ENCODE results near the gene DCAF16.

The DCAF16 gene

GRCh38 chr4:17781300-17782287 lies 29.0 kb downstream of the DCAF16 start, which contains the start of gene FAM184B:
Gene FAM184B, minus strand, starts transcription at chr4:17781621. Its CDS starts 322 bp downstream, at chr4:17781299.
- TF ChIP-seq POLR2A (IDR thresholded peaks at IDR 0.05; ENCODE audit: low read depth, low read length) (no peak), POLR2AphosphoS5 (IDR thresholded peaks at IDR 0.05; ENCODE audit: low read depth, low read length) (no peak), TAF1 (IDR thresholded peaks at IDR 0.05; ENCODE audit: borderline replicate concordance, low read depth, low read length) (no peak)
- FAIRE-seq (no peak), DNase-seq (ENCODE audit: insufficient read length) (no peak)

- DNase-seq (ENCODE audit: insufficient read length) (no peak), FAIRE-seq (no peak)
- TF ChIP-seq POLR2A (IDR thresholded peaks at IDR 0.05; ENCODE audit: low read depth, low read length): no peak
- TF ChIP-seq TAF1 (IDR thresholded peaks at IDR 0.05; ENCODE audit: borderline replicate concordance, low read depth, low read length): no peak
- no peak for TF ChIP-seq POLR2AphosphoS5 (IDR thresholded peaks at IDR 0.05; ENCODE audit: low read depth, low read length)
Measured at GRCh38 chr4:17780501-17781299, 29.9 kb downstream of the DCAF16 start.

DNA sequence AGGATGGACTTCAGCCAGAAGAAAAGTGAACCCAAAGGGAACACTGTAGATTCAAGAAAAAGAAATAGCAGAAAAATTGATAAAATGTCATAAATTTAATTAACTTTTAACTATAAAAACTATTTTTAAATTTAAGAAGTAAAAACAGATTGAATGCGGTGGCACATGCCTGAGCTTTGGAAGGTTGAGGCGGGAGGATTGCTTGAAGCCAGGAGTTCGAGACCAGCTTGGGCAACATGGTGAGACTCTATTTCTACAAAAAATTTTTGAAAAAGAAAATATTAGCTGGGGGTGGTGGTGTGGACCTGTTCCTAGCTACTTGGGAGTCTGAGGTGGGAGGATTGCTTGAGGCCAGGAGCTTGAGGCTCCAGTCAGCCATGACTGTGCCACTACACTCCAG lies 32.1 kb downstream of the DCAF16 start:
- FAIRE-seq: no peak
- TF ChIP-seq POLR2AphosphoS5 (IDR thresholded peaks at IDR 0.05; ENCODE audit: low read depth, low read length) (no peak), TAF1 (IDR thresholded peaks at IDR 0.05; ENCODE audit: borderline replicate concordance, low read depth, low read length) (no peak), POLR2A (IDR thresholded peaks at IDR 0.05; ENCODE audit: low read depth, low read length) (no peak)

DNA sequence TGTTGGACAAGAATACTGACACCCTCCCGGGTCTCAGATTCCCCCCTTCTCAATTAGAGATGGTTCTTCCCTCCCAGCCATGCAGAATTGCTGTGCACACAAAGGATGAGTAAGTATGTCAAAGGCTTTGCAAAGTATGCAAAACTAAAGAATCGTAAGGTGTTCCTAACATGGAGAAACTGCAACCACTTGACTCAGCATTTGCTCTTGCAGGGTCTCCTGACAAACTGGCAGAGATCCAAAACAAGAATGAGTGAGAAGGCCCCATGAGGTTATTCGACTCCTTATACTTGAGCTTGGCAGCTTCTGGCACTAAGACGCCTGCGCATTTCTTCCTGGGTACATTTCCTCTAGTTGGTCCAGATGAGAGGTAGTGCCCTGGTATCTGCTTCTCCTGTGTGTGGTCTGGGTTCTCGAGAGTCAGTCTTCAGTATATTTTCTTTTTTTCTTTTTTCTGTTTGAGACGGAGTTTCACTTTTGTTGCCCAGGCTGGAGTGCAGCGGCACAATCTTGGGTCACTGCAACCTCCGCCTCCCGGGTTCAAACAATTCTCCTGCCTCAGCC lies 37.3 kb downstream of the DCAF16 start:
- no peak for FAIRE-seq
- TF ChIP-seq POLR2A (IDR thresholded peaks at IDR 0.05; ENCODE audit: low read depth, low read length) (no peak), TAF1 (IDR thresholded peaks at IDR 0.05; ENCODE audit: borderline replicate concordance, low read depth, low read length) (no peak), POLR2AphosphoS5 (IDR thresholded peaks at IDR 0.05; ENCODE audit: low read depth, low read length) (no peak)

More for the DNA sequence above, 32.1 kb downstream of the DCAF16 start:
- DNase-seq (ENCODE audit: insufficient read length): no peak

GRCh38 chr4:17771284-17771908 lies 39.2 kb downstream of the DCAF16 start:
- TF ChIP-seq POLR2AphosphoS5 (IDR thresholded peaks at IDR 0.05; ENCODE audit: low read depth, low read length) (no peak), POLR2A (IDR thresholded peaks at IDR 0.05; ENCODE audit: low read depth, low read length) (no peak), TAF1 (IDR thresholded peaks at IDR 0.05; ENCODE audit: borderline replicate concordance, low read depth, low read length) (no peak)
- DNase-seq (ENCODE audit: insufficient read length) (no peak), FAIRE-seq (no peak)

More for the DNA sequence above, 37.3 kb downstream of the DCAF16 start:
- no peak for DNase-seq (ENCODE audit: insufficient read length)

DNA sequence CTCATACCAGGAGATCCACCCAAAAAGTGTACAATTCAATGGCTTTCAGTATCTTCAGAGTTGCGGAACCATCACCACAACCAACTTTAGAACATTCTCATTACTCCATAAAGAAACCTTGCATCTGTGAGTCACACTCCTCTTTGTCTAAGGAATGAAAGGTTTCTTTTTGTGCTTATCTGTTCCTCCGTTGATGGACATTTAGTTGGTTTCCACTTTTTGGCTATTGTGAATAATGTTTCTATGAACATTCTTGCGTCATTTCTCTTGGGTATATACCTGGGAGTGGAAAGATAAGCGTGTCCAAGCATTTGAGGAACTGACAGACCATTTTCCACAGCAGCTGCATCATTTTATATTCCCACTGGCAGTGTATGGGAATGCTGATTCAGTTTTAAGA lies 39.7 kb downstream of the DCAF16 start:
- DNase-seq (ENCODE audit: insufficient read length): no peak
- TF ChIP-seq POLR2AphosphoS5 (IDR thresholded peaks at IDR 0.05; ENCODE audit: low read depth, low read length) (no peak), POLR2A (IDR thresholded peaks at IDR 0.05; ENCODE audit: low read depth, low read length) (no peak), TAF1 (IDR thresholded peaks at IDR 0.05; ENCODE audit: borderline replicate concordance, low read depth, low read length) (no peak)
- FAIRE-seq: no peak

GRCh38 chr4:17769406-17770174 lies 41.0 kb downstream of the DCAF16 start:
- DNase-seq (ENCODE audit: insufficient read length) (no peak), FAIRE-seq (no peak)
- TF ChIP-seq TAF1 (IDR thresholded peaks at IDR 0.05; ENCODE audit: borderline replicate concordance, low read depth, low read length) (no peak), POLR2AphosphoS5 (IDR thresholded peaks at IDR 0.05; ENCODE audit: low read depth, low read length) (no peak), POLR2A (IDR thresholded peaks at IDR 0.05; ENCODE audit: low read depth, low read length) (no peak)

- DNase-seq (ENCODE audit: insufficient read length) (no peak), FAIRE-seq (no peak)
- TF ChIP-seq TAF1 (IDR thresholded peaks at IDR 0.05; ENCODE audit: borderline replicate concordance, low read depth, low read length): no peak
- no peak for TF ChIP-seq POLR2A (IDR thresholded peaks at IDR 0.05; ENCODE audit: low read depth, low read length)
- TF ChIP-seq POLR2AphosphoS5 (IDR thresholded peaks at IDR 0.05; ENCODE audit: low read depth, low read length): no peak
Measured at GRCh38 chr4:17766826-17767458, 43.6 kb downstream of the DCAF16 start.

DNA sequence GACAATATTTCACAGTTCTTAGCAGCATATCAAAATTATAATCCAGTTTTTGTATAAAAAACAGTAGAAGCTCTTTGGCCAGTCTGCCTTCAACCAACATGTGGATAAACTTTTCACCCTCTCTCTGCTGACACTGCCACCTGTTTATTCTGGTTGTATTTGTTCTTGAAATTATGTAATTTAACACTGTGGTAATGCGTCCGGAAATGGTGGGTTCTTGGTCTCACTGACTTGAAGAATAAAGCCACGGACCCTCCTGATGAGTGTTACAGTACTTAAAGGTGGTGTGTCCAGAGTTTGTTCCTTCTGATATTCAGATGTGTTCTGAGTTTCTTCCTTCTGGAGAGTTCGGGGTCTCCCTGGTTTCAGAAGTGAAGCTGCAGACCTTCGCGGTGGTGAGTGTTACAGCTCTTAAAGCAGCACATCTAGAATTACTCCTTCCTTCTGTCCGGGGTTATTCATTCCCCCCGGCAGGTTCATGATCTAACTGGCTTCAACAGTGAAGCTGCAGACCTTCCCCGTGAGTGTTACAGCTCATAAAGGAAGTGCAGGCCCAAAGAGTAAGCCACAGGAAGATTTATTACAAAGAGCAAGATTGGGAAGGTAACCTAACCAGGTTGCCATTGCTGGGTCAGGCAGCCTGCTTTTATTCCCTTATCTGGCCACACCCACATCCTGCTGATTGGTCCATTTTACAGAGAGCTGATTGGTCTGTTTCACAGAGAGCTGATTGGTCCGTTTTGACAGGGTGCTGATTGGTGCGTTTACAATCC lies 44.9 kb downstream of the DCAF16 start:
- no peak for DNase-seq (ENCODE audit: insufficient read length)
- FAIRE-seq: no peak
- TF ChIP-seq POLR2A (IDR thresholded peaks at IDR 0.05; ENCODE audit: low read depth, low read length) (no peak), POLR2AphosphoS5 (IDR thresholded peaks at IDR 0.05; ENCODE audit: low read depth, low read length) (no peak), TAF1 (IDR thresholded peaks at IDR 0.05; ENCODE audit: borderline replicate concordance, low read depth, low read length) (no peak)

Measured in GM12892 (cell line).